ENCODE measurements around the gene NOP53. TPM values are rescaled to one million over a fixed set of nuclear protein-coding genes. Genes with fewer than 3 reads are reported as not detected.
"Not testable (repeated sequence)": the region's sequence is repeated elsewhere in the genome, so short reads cannot be mapped to it uniquely, and the experiment has no call there.

NOP53 gene
- polyA plus RNA-seq, 1 donor (not counting 4 experiments of a cell fraction or from before 2014, with no cell fraction given) = 80.2 TPM

- dilution Hi-C loops (cut with MboI; ENCODE audit: extremely low pct_ligation_motif_present, low sequenced_read_pairs); H4K20me1 ChIP-seq (ENCODE audit: control insufficient read depth, extremely low read depth, insufficient read depth, low read length); H3K4me1 ChIP-seq (ENCODE audit: control insufficient read depth, extremely low read depth, insufficient read depth, low read length); H3K9me1 ChIP-seq (ENCODE audit: control insufficient read depth, extremely low read depth, insufficient read depth, low read length); H3K36me3 ChIP-seq (ENCODE audit: control insufficient read depth in 2 of 2, extremely low read depth in 1 of 2, insufficient read depth in 2 of 2, low read length in 2 of 2); H3K79me2 ChIP-seq (ENCODE audit: control insufficient read depth, insufficient read depth, low read length); H3K9ac ChIP-seq (ENCODE audit: control insufficient read depth, extremely low read depth, insufficient read depth, low read length); H2AFZ ChIP-seq (ENCODE audit: control insufficient read depth, low read length); H3K27me3 ChIP-seq (ENCODE audit: control insufficient read depth, extremely low read depth, insufficient read depth, low read length); DNase-seq (ENCODE audit: low read depth, low spot score); H3K4me2 ChIP-seq (ENCODE audit: control insufficient read depth, extremely low read depth, insufficient read depth, low read depth, low read length); FAIRE-seq; H3K27ac ChIP-seq (ENCODE audit: control insufficient read depth, insufficient read depth, low read length); H3K9me3 ChIP-seq (ENCODE audit: control insufficient read depth, low read depth, low read length); H3K4me3 ChIP-seq (ENCODE audit: control insufficient read depth in 2 of 3, extremely low read depth in 1 of 3, insufficient read depth in 2 of 3, low read depth in 1 of 3, low read length in 3 of 3): not testable (repeated sequence)
Observed at GRCh38 chr19:47804451-47804850, 59.1 kb downstream of the NOP53 start, which contains the start of gene TPRX1. TPRX1 (minus strand) TSS chr19:47804551; CDS start chr19:47804539, 12 bp downstream.

GRCh38 chr19:47805313-47805712 is 60.0 kb downstream of the NOP53 start:
- dilution Hi-C loops (cut with MboI; ENCODE audit: extremely low pct_ligation_motif_present, low sequenced_read_pairs) = no loop called here
- TF ChIP-seq EZH2 (IDR thresholded peaks at IDR 0.05; ENCODE audit: low read length) (no peak), CTCF (optimal IDR thresholded peaks at IDR 0.05 in 1 of 3, IDR thresholded peaks at IDR 0.05 in 1 of 3, conservative IDR thresholded peaks at IDR 0.05 in 1 of 3; ENCODE audit: extremely low read depth in 1 of 3, insufficient read depth in 2 of 3, low read length in 3 of 3) (no peak)
- FAIRE-seq = no peak

GRCh38 chr19:47806435-47806834 is 61.1 kb downstream of the NOP53 start:
- Histone ChIP-seq H3K27me3 (ENCODE audit: control insufficient read depth, extremely low read depth, insufficient read depth, low read length) (no peaks in the 10 kb centered on the region), H3K36me3 (ENCODE audit: control insufficient read depth in 2 of 2, extremely low read depth in 1 of 2, insufficient read depth in 2 of 2, low read length in 2 of 2) (no peaks in the 10 kb centered on the region), H3K4me2 (ENCODE audit: control insufficient read depth, extremely low read depth, insufficient read depth, low read depth, low read length) (no peak overlapping the region), H3K9me3 (ENCODE audit: control insufficient read depth, low read depth, low read length) (no peaks in the 10 kb centered on the region), H2AFZ (ENCODE audit: control insufficient read depth, low read length) (no peak overlapping the region), H4K20me1 (ENCODE audit: control insufficient read depth, extremely low read depth, insufficient read depth, low read length) (no peaks in the 10 kb centered on the region), H3K4me1 (ENCODE audit: control insufficient read depth, extremely low read depth, insufficient read depth, low read length) (no peaks in the 10 kb centered on the region), H3K4me3 (ENCODE audit: control insufficient read depth in 2 of 3, extremely low read depth in 1 of 3, insufficient read depth in 2 of 3, low read depth in 1 of 3, low read length in 3 of 3) (no peak overlapping the region), H3K9ac (ENCODE audit: control insufficient read depth, extremely low read depth, insufficient read depth, low read length) (no peak overlapping the region), H3K27ac (ENCODE audit: control insufficient read depth, insufficient read depth, low read length) (no peak overlapping the region), H3K9me1 (ENCODE audit: control insufficient read depth, extremely low read depth, insufficient read depth, low read length) (no peaks in the 10 kb centered on the region), H3K79me2 (ENCODE audit: control insufficient read depth, insufficient read depth, low read length) (no peaks in the 10 kb centered on the region)
- FAIRE-seq (no peak), DNase-seq (ENCODE audit: low read depth, low spot score) (no peak)
- TF ChIP-seq CTCF (optimal IDR thresholded peaks at IDR 0.05 in 1 of 3, IDR thresholded peaks at IDR 0.05 in 1 of 3, conservative IDR thresholded peaks at IDR 0.05 in 1 of 3; ENCODE audit: extremely low read depth in 1 of 3, insufficient read depth in 2 of 3, low read length in 3 of 3) = no peak
- no peak for TF ChIP-seq EZH2 (IDR thresholded peaks at IDR 0.05; ENCODE audit: low read length)
- dilution Hi-C loops (cut with MboI; ENCODE audit: extremely low pct_ligation_motif_present, low sequenced_read_pairs) = no loop called here

More at GRCh38 chr19:47805313-47805712, 60.0 kb downstream of the NOP53 start:
- Histone ChIP-seq H3K9me3 (ENCODE audit: control insufficient read depth, low read depth, low read length) (no peaks in the 10 kb centered on the region), H3K27me3 (ENCODE audit: control insufficient read depth, extremely low read depth, insufficient read depth, low read length) (no peaks in the 10 kb centered on the region), H3K9me1 (ENCODE audit: control insufficient read depth, extremely low read depth, insufficient read depth, low read length) (no peaks in the 10 kb centered on the region), H3K27ac (ENCODE audit: control insufficient read depth, insufficient read depth, low read length) (no peak overlapping the region), H3K79me2 (ENCODE audit: control insufficient read depth, insufficient read depth, low read length) (no peaks in the 10 kb centered on the region), H3K4me1 (ENCODE audit: control insufficient read depth, extremely low read depth, insufficient read depth, low read length) (no peaks in the 10 kb centered on the region), H4K20me1 (ENCODE audit: control insufficient read depth, extremely low read depth, insufficient read depth, low read length) (no peaks in the 10 kb centered on the region), H3K9ac (ENCODE audit: control insufficient read depth, extremely low read depth, insufficient read depth, low read length) (no peak overlapping the region), H2AFZ (ENCODE audit: control insufficient read depth, low read length) (no peak overlapping the region), H3K36me3 (ENCODE audit: control insufficient read depth in 2 of 2, extremely low read depth in 1 of 2, insufficient read depth in 2 of 2, low read length in 2 of 2) (no peaks in the 10 kb centered on the region), H3K4me3 (ENCODE audit: control insufficient read depth in 2 of 3, extremely low read depth in 1 of 3, insufficient read depth in 2 of 3, low read depth in 1 of 3, low read length in 3 of 3) (no peak overlapping the region), H3K4me2 (ENCODE audit: control insufficient read depth, extremely low read depth, insufficient read depth, low read depth, low read length) (no peak overlapping the region)
- no peak for DNase-seq (ENCODE audit: low read depth, low spot score)

Data from keratinocyte (primary cell).